Glutamatergic neuron (in vitro differentiated cells): ENCODE results near the gene SCGB1D2. TPM values are rescaled to one million over a fixed set of nuclear protein-coding genes. Genes with fewer than 3 reads are reported as not detected.
"Not testable (repeated sequence)": the region's sequence is repeated elsewhere in the genome, so short reads cannot be mapped to it uniquely, and the experiment has no call there.

ENCODE experiments used
- DNase-seq: peaks from one replicate; pipeline ENCODE4 v3.0.0; 2022
- H3K27ac Mint-ChIP-seq: one replicate; pipeline ENCODE4 v1.8.0; 2020; ENCODE audit warnings: mild to moderate bottlenecking, mixed read lengths, inconsistent platforms; ENCODE audit not compliant: unreplicated experiment
- H3K27me3 Mint-ChIP-seq: one replicate; pipeline ENCODE4 v1.8.0; 2020; ENCODE audit warnings: mild to moderate bottlenecking, moderate library complexity, mixed read lengths, inconsistent platforms; ENCODE audit not compliant: unreplicated experiment
- H3K36me3 Mint-ChIP-seq: one replicate; pipeline ENCODE4 v1.8.0; 2020; ENCODE audit warnings: mild to moderate bottlenecking, mixed read lengths, inconsistent platforms; ENCODE audit not compliant: unreplicated experiment
- H3K4me1 Mint-ChIP-seq: one replicate; pipeline ENCODE4 v1.8.0; 2020; ENCODE audit warnings: mild to moderate bottlenecking, low read depth, mixed read lengths, inconsistent platforms; ENCODE audit not compliant: unreplicated experiment
- H3K4me3 Mint-ChIP-seq: one replicate; pipeline ENCODE4 v1.8.0; 2020; ENCODE audit warnings: mild to moderate bottlenecking, mixed read lengths, inconsistent platforms; ENCODE audit not compliant: unreplicated experiment
- H3K9me3 Mint-ChIP-seq: one replicate; pipeline ENCODE4 v1.8.0; 2020; ENCODE audit warnings: mild to moderate bottlenecking, moderate library complexity, mixed read lengths, inconsistent platforms; ENCODE audit not compliant: unreplicated experiment
- long read RNA-seq: library from polyadenylated mRNA; unstranded; transcript quantifications from one replicate; pipeline ENCODE4 v2.0.0, GENCODE V29; 2020; ENCODE audit not compliant: unreplicated experiment
- total RNA-seq: library from RNA; stranded (reverse); fragmentation: NEBNext Ultra II Directional; extraction: Animal tissue kit (Norgen Biotek cat#: 25700); gene quantifications from one replicate; pipeline ENCODE4 v1.2.1, GENCODE V29; 2021; ENCODE audit not compliant: unreplicated experiment
- TF ChIP-seq, protein P1 (sequence below): fragments of 200-600 bp; sonication (generic); IDR thresholded peaks from one replicate; pipeline ENCODE4 v1.5.0; 2021; ENCODE audit not compliant: partially characterized antibody, unreplicated experiment

SCGB1D2 gene, protein sequence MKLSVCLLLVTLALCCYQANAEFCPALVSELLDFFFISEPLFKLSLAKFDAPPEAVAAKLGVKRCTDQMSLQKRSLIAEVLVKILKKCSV
- total RNA-seq, result not detected
- long read RNA-seq, result 0 reads

DNA sequence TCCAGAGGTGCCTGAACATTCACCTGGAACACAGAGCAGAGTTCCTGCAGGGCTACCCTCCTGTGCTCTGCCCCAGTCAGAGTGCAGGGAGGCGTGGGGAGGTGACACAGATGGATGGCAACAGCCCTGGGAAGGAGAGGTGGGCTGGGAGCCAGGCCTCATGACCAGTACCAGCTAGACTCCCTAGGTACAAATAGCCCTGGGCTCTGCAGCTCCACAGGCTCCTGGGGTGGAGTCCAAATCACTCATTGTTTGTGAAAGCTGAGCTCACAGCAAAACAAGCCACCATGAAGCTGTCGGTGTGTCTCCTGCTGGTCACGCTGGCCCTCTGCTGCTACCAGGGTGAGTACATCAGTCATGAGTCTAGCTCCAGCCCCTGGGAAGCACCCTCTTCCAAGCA is at the start of gene SCGB1D2:
Gene SCGB1D2 (plus strand): TSS at position 219 of the 400 bp plus-strand sequence. CDS start 69 bp downstream, at position 288.
- TF ChIP-seq, protein P1, sequence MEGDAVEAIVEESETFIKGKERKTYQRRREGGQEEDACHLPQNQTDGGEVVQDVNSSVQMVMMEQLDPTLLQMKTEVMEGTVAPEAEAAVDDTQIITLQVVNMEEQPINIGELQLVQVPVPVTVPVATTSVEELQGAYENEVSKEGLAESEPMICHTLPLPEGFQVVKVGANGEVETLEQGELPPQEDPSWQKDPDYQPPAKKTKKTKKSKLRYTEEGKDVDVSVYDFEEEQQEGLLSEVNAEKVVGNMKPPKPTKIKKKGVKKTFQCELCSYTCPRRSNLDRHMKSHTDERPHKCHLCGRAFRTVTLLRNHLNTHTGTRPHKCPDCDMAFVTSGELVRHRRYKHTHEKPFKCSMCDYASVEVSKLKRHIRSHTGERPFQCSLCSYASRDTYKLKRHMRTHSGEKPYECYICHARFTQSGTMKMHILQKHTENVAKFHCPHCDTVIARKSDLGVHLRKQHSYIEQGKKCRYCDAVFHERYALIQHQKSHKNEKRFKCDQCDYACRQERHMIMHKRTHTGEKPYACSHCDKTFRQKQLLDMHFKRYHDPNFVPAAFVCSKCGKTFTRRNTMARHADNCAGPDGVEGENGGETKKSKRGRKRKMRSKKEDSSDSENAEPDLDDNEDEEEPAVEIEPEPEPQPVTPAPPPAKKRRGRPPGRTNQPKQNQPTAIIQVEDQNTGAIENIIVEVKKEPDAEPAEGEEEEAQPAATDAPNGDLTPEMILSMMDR, result no peak
- Mint-ChIP-seq H3K27ac (no peak within 1 kb of the TSS), H3K4me3 (no peak within 1 kb of the TSS), H3K27me3 (no peaks in the 10 kb centered on the region), H3K4me1 (no peaks in the 10 kb centered on the region), H3K9me3 (peaks cover 1% of the 10 kb centered on the region), H3K36me3 (no peaks in the 10 kb centered on the region)
- DNase-seq, result no peak

GRCh38 chr11:62193952-62194351 is 48.1 kb upstream of the SCGB1D2 start:
- Mint-ChIP-seq H3K9me3 (peaks cover 2% of the 10 kb centered on the region), H3K27ac (no peak overlapping the region), H3K27me3 (peaks cover 3% of the 10 kb centered on the region), H3K36me3 (no peaks in the 10 kb centered on the region), H3K4me1 (peaks cover 3% of the 10 kb centered on the region), H3K4me3 (no peak overlapping the region)
- no peak for DNase-seq
- TF ChIP-seq, protein P1, result no peak

DNA sequence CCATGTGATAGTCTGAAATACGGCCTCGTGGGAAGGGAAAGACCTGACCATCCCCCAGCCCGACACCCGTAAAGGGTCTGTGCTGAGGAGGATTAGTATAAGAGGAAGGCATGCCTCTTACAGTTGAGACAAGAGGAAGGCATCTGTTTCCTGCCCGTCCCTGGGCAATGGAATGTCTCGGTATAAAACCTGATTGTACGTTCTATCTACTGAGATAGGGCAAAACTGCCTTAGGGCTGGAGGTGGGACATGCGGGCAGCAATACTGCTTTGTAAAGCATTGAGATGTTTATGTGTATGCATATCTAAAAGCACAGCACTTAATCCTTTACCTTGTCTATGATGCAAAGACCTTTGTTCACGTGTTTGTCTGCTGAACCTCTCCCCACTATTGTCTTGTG is 47.0 kb upstream of the SCGB1D2 start:
- not testable (repeated sequence) for H3K36me3 Mint-ChIP-seq, H3K27ac Mint-ChIP-seq, H3K27me3 Mint-ChIP-seq, H3K9me3 Mint-ChIP-seq, H3K4me3 Mint-ChIP-seq, H3K4me1 Mint-ChIP-seq, DNase-seq

DNA sequence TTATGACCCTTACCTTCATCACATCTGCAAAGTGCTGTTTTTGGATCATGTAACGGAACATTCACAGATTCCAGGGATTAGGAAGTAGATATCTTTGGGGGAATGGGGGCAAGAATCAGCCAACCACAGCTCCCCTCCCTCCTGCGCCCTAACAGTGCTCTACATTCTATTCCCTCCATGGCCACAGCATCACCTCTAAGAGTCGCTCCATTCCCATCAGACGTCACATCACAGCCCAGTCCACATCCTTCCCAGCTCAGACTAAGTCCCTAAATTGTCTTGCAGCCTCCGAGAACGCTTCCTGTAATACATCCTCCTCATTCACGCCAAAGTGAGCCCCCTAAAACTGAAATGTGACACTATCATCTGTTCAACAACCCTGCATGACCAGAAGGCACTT is 46.1 kb upstream of the SCGB1D2 start:
- TF ChIP-seq, protein P1, result no peak
- Mint-ChIP-seq H3K27ac (no peak overlapping the region), H3K9me3 (peaks cover 2% of the 10 kb centered on the region), H3K4me3 (no peak overlapping the region), H3K27me3 (peaks cover 3% of the 10 kb centered on the region), H3K4me1 (peaks cover 3% of the 10 kb centered on the region), H3K36me3 (no peaks in the 10 kb centered on the region)
- DNase-seq, result no peak

- not testable (repeated sequence) for H3K27me3 Mint-ChIP-seq, H3K4me3 Mint-ChIP-seq, DNase-seq, H3K36me3 Mint-ChIP-seq, H3K9me3 Mint-ChIP-seq, H3K4me1 Mint-ChIP-seq, H3K27ac Mint-ChIP-seq
These were observed 44.6 kb upstream of the SCGB1D2 start for GRCh38 chr11:62197400-62197799.

DNA sequence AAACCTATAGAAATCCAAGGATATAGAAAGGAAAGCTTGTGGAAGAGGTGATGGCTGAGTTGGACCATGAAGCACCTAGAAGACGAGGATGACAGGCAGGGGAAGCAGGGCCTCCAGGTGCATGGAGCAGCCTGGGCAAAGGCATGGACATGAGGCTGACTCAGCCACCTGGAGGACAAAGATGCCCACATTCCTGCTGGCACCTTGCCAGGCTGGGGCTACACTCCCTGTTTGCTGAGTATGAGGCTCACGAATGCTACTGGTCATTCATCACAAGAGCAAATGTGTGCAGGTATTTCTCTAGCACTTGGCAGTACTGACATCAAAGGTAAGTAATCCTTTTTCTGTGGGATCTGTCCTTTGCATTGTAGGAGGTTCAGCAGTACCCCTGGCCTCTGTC is 40.7 kb upstream of the SCGB1D2 start:
- no peak overlapping the region for H3K27ac Mint-ChIP-seq
- no peak overlapping the region for H3K4me3 Mint-ChIP-seq
- H3K27me3 Mint-ChIP-seq, result peaks cover 2% of the 10 kb centered on the region
- DNase-seq, result no peak
- no peaks in the 10 kb centered on the region for H3K36me3 Mint-ChIP-seq
- H3K9me3 Mint-ChIP-seq, result peaks cover 2% of the 10 kb centered on the region
- TF ChIP-seq, protein P1, result no peak
- H3K4me1 Mint-ChIP-seq, result no peaks in the 10 kb centered on the region
